HFFc6 (cell line): Measurements from ENCODE around the gene TJP1. TPM values are rescaled to one million over a fixed set of nuclear protein-coding genes. Genes with fewer than 3 reads are reported as not detected.
A peak's percentile ranks its signal among the peaks of the same experiment; 100 is the strongest.

Source experiments
- DNase-seq: peaks from one replicate; pipeline ENCODE4 v3.0.0-alpha.2; 2018
- H3K27ac Mint-ChIP-seq: 2 replicates; pipeline ENCODE4 v1.8.0; 2020; ENCODE audit warnings: mild to moderate bottlenecking, mixed read lengths
- H3K27me3 Mint-ChIP-seq: 2 replicates; pipeline ENCODE4 v1.8.0; 2021; ENCODE audit warnings: mild to moderate bottlenecking, moderate library complexity, mixed read lengths; ENCODE audit not compliant: insufficient read depth
- H3K36me3 Mint-ChIP-seq: 2 replicates; pipeline ENCODE4 v1.8.0; 2021; ENCODE audit warnings: low read depth, mixed read lengths
- H3K4me1 Mint-ChIP-seq: 2 replicates; pipeline ENCODE4 v1.8.0; 2020; ENCODE audit warnings: low read depth, mixed read lengths
- H3K4me3 Mint-ChIP-seq: 2 replicates; pipeline ENCODE4 v1.8.0; 2020; ENCODE audit warnings: mild to moderate bottlenecking, moderate library complexity, mixed read lengths
- H3K9me3 Mint-ChIP-seq: 2 replicates; pipeline ENCODE4 v1.8.0; 2020; ENCODE audit warnings: mild to moderate bottlenecking, mixed read lengths
- CTCF ChIP-seq: fragments of 200-600 bp; sonication (generic); IDR thresholded peaks from 2 replicates; pipeline ENCODE4 v1.5.0; 2021; ENCODE audit warnings: antibody characterized with exemption, mild to moderate bottlenecking
- total RNA-seq, 6 experiments: library from RNA; stranded (reverse); fragmentation: NEBNext Ultra II Directional; extraction: Animal tissue kit (Norgen Biotek cat#: 25700); gene quantifications; 2 replicates in 1 of 6; 3 replicates in 5 of 6; pipeline ENCODE4 v1.2.3, GENCODE V29; 2021

TJP1 gene
- total RNA-seq, 6 experiments from 2014 or later, result 60.1 to 76.3 (median 70.4) TPM

DNA sequence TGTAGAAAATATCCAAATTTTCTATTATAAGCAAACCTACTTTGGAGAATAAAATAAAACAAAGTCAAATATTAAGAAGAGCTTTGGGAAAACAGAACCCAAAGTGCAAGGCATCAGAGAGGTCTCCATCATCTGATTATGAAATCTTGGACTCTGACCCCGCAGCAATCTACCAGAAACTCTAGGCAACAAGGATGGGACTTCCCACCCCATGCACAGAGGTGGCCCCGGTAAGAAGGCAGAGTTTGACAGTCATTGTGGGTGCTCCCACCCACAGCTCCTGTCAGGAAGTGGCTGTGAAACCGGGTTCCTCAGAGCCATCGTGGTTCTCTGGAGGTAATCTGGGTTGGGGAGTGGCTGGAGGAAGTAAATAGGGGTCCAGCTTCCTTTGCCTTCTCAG lies 37.0 kb upstream of the TJP1 start:
- peaks cover 41% of the 10 kb centered on the region for H3K4me1 Mint-ChIP-seq
- no peaks in the 10 kb centered on the region for H3K9me3 Mint-ChIP-seq
- H3K27me3 Mint-ChIP-seq, result no peaks in the 10 kb centered on the region
- peak overlapping the region; percentile 74; the same call in 1 of the 2 replicates for H3K4me3 Mint-ChIP-seq
- DNase-seq, result no peak
- peak overlapping the region; percentile 82 for H3K27ac Mint-ChIP-seq
- TF ChIP-seq CTCF, result no peak
- H3K36me3 Mint-ChIP-seq, result no peaks in the 10 kb centered on the region

DNA sequence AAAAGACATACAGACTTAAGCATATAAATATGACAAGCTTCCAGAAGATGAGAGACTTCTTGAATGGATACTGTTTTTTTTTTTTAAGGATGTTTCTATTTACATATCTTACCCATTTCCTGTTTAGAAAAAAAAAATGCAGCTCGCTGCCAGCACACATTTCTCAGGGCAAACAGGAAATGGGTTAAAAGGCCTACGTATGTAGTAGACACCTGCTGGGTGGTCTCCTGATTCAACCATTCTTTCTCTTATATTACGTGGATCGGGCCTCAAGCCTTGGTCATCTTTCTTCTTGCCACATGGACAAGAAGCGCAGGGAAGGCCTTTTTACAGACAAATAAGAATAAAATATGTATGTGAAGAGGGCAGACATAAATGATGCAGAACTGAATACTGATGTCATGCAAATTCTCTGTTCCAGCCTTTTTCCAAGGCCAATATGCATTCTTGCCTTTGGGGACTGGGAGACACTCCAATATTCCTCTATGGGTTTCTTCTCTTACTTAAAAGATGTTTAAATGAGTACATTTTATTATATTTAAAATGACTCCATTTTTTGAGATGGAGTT lies 35.0 kb upstream of the TJP1 start:
- Mint-ChIP-seq H3K27ac (no peak overlapping the region), H3K27me3 (no peaks in the 10 kb centered on the region), H3K36me3 (no peaks in the 10 kb centered on the region), H3K9me3 (no peaks in the 10 kb centered on the region), H3K4me1 (peaks cover 46% of the 10 kb centered on the region), H3K4me3 (no peak overlapping the region)
- no peak for TF ChIP-seq CTCF
- no peak for DNase-seq

DNA sequence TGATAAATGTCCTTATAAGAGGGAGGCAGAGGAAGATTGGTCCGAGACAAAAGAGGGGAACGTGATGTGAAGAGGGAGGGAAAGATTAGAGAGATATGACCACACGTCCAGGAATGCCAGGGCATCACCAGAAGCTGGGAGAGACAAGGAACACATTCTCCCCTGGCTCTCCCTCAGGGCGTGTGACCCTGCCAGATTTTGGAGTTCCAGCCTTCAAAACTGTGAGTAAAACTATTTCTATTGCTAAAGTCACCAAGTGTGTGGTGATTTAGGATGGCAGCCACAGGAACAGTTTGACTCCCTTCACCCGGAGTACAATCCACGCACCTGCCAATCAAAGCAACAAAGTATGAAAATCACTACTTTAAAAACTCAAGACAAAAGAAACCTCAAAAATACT lies 32.1 kb upstream of the TJP1 start:
- Mint-ChIP-seq H3K4me1 (peaks cover 17% of the 10 kb centered on the region), H3K4me3 (0 out of 2 replicates have a peak overlapping the region, but pooled peaks have one; percentile 0), H3K9me3 (no peaks in the 10 kb centered on the region), H3K27me3 (no peaks in the 10 kb centered on the region), H3K27ac (no peak overlapping the region), H3K36me3 (no peaks in the 10 kb centered on the region)
- TF ChIP-seq CTCF, result no peak
- peak; percentile 21 for DNase-seq

- H3K36me3 Mint-ChIP-seq, result no peaks in the 10 kb centered on the region
- no peaks in the 10 kb centered on the region; the same call in 1 of the 2 replicates for H3K9me3 Mint-ChIP-seq
Observed at GRCh38 chr15:29853211-29853987, 31.1 kb upstream of the TJP1 start.

DNA sequence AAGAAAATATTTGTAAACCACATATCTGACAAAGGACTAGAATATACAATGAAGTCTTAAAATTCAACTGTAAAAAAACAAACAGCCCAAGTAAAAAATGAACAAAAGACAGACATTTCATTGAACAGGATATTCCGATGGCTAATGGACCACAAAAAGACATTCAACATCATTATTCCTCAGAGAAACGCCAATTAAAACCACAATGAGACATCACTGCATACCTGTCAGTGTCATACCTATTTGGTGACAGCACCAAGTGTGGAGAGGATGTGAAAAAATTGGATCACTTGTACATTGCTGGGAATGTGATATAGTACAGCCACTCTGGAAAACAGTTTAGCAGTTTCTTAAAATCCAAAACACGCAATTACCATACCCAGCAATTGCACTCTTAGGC lies 29.9 kb upstream of the TJP1 start:
- Mint-ChIP-seq H3K27me3 (no peaks in the 10 kb centered on the region), H3K27ac (no peak overlapping the region), H3K36me3 (peaks cover 7% of the 10 kb centered on the region), H3K4me1 (peaks cover 13% of the 10 kb centered on the region), H3K4me3 (no peak overlapping the region), H3K9me3 (peaks cover 10% of the 10 kb centered on the region)
- TF ChIP-seq CTCF, result no peak
- no peak for DNase-seq

More at GRCh38 chr15:29853211-29853987, 31.1 kb upstream of the TJP1 start:
- Mint-ChIP-seq H3K27me3 (no peaks in the 10 kb centered on the region), H3K4me3 (no peak overlapping the region), H3K4me1 (peaks cover 13% of the 10 kb centered on the region), H3K27ac (no peak overlapping the region)
- no peak for TF ChIP-seq CTCF
- no peak for DNase-seq
